ENCODE data around the gene ATL3. TPM values are rescaled to one million over a fixed set of nuclear protein-coding genes. Genes with fewer than 3 reads are reported as not detected.
A peak's percentile ranks its signal among the peaks of the same experiment; 100 is the strongest.
"Not testable (repeated sequence)": the region's sequence is repeated elsewhere in the genome, so short reads cannot be mapped to it uniquely, and the experiment has no call there.

The ATL3 gene
- total and polyA plus RNA-seq, 8 donors = 5.7 to 99.3 (median 23.7) TPM

DNA sequence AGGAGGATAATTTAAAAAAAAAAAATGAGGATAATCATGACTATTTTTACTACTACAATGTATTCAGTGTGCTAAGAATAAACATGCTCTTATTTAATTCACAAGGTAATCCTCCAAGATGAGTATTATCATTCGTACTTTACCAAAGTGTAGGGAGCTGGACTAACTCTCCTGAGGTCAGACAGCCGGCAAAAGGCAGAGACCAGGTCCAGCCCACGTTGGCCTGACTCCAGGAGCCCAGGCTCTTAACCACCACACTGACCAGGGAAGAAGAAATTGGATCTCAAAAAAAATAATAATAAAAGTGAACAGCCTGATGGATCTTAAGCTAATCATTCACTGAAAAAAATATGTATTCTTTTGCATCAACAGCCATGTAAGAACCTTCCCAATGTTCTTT, 82.2 kb downstream of the ATL3 start:
- peaks cover 0 to 8% (median 2%) of the 10 kb centered on the region in 4 donors for H3K4me1 ChIP-seq
- peaks cover 10 to 94% (median 83%) of the 10 kb centered on the region in 4 donors for H3K36me3 ChIP-seq
- H3K4me3 ChIP-seq = no peak overlapping the region
- DNase-seq = no peak
- 39 to 76% (median 49%) methylated on average over 3 of the region's 3 CpGs for WGBS, 5 donors
- no peaks in the 10 kb centered on the region for H3K27me3 ChIP-seq
- H3K9me3 ChIP-seq = no peaks in the 10 kb centered on the region
- no peak overlapping the region for H3K27ac ChIP-seq
- TF ChIP-seq EP300 (IDR thresholded peaks at IDR 0.05) (no peak), POLR2A (IDR thresholded peaks at IDR 0.05) (no peak), POLR2AphosphoS5 (IDR thresholded peaks at IDR 0.05) (no peak)
- TF ChIP-seq, protein P1, sequence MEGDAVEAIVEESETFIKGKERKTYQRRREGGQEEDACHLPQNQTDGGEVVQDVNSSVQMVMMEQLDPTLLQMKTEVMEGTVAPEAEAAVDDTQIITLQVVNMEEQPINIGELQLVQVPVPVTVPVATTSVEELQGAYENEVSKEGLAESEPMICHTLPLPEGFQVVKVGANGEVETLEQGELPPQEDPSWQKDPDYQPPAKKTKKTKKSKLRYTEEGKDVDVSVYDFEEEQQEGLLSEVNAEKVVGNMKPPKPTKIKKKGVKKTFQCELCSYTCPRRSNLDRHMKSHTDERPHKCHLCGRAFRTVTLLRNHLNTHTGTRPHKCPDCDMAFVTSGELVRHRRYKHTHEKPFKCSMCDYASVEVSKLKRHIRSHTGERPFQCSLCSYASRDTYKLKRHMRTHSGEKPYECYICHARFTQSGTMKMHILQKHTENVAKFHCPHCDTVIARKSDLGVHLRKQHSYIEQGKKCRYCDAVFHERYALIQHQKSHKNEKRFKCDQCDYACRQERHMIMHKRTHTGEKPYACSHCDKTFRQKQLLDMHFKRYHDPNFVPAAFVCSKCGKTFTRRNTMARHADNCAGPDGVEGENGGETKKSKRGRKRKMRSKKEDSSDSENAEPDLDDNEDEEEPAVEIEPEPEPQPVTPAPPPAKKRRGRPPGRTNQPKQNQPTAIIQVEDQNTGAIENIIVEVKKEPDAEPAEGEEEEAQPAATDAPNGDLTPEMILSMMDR (IDR thresholded peaks at IDR 0.05) = no peak
- intact Hi-C loops (cut with DNase I; ENCODE audit: low total_unique reads) = no loop called here

DNA sequence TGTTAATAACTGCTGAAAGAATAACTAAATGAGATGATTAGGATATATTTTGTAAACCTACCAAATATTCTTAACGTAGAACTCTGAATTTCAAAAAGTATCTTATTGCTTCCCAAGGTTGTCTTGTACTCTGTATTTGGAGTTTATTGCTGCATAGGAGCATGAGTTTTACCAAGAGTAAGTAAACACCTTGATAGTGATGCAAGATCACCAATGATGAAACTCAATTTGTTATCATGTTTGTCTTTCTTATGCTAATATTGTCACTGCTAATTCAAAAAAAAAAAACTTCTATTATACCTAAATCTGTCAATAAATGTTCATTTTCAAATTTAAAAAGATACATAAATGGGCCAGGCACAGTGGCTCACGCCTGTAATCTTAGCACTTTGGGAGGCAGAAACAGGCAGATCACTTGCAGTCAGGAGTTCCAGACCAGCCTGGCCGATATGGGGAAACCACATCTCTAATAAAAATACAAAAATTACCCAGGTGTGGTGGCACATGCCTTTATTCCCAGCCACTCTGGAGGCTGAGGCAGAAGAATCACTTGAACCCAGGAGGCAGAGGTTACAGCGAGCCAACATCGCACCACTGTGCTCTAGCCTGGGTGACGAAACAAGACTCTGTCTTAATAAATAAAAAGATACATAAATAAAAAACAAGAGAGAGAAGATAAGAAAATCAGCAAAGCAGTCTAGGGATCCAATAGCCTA, 84.6 kb downstream of the ATL3 start:
- 77 to 90% (median 85%) methylated on average over 6 of the region's 6 CpGs for WGBS, 5 donors
- Histone ChIP-seq H3K9me3 (peaks cover 0 to 7% (median 1%) of the 10 kb centered on the region in 4 donors), H3K4me1 (peaks cover 0 to 8% (median 2%) of the 10 kb centered on the region in 4 donors), H3K27me3 (no peaks in the 10 kb centered on the region), H3K27ac (no peak overlapping the region), H3K36me3 (peaks cover 6 to 90% (median 85%) of the 10 kb centered on the region in 4 donors), H3K4me3 (no peak overlapping the region)
- TF ChIP-seq POLR2AphosphoS5 (IDR thresholded peaks at IDR 0.05) (no peak), EP300 (IDR thresholded peaks at IDR 0.05) (no peak), POLR2A (IDR thresholded peaks at IDR 0.05) (no peak)
- TF ChIP-seq, protein P1 (IDR thresholded peaks at IDR 0.05) = no peak
- intact Hi-C loops (cut with DNase I; ENCODE audit: low total_unique reads) = no loop called here
- DNase-seq = no peak

DNA sequence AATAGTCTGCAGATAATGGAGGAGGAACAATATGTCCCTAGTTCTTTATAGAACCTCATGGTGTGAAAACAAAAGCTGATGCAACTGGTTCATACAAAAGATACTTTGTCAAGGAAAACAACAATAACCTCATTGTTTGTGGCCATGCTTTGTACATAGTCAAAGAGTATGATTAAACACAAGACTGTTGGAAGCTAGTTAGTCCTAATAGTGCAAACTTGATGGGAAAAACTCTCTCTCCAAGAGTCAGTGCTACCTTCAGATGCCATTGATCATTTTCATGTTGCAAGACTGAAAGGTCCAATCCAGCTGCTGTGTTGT, 87.9 kb downstream of the ATL3 start:
- no peak for TF ChIP-seq POLR2A (IDR thresholded peaks at IDR 0.05)
- TF ChIP-seq EP300 (IDR thresholded peaks at IDR 0.05) = no peak
- intact Hi-C loops (cut with DNase I; ENCODE audit: low total_unique reads) = no loop called here
- Histone ChIP-seq H3K4me3 (no peak overlapping the region), H3K36me3 (peaks cover 12 to 76% (median 74%) of the 10 kb centered on the region in 4 donors), H3K27me3 (no peaks in the 10 kb centered on the region), H3K27ac (peak overlapping the region in 1 of 5 donors; percentile 34), H3K4me1 (peaks cover 0 to 8% (median 2%) of the 10 kb centered on the region in 4 donors), H3K9me3 (peaks cover 8 to 28% (median 18%) of the 10 kb centered on the region in 4 donors)
- no peak for DNase-seq

DNA sequence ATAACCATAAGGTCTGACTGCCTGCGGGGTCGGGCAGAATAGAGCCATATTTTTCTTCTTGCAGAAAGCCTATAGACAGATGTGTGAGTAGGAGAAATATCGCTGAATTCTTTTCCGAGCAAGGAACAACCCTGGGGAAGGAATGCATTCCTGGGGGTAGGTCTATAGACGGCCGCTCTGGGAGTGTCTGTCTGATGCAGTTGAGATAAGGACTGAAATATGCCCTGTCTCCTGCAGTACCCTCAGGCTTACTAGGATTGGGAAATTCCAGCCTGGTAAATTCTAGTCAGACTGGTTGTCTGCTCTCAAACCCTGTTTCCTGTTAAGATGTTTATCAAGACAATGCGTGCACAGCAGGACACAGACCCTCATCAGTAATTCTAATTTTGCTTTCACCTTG, 90.0 kb downstream of the ATL3 start:
- H3K4me3 ChIP-seq; H3K27ac ChIP-seq; H3K4me1 ChIP-seq; DNase-seq; H3K27me3 ChIP-seq; intact Hi-C loops (cut with DNase I; ENCODE audit: low total_unique reads): not testable (repeated sequence)
- Histone ChIP-seq H3K9me3 (peaks cover 8 to 28% (median 18%) of the 10 kb centered on the region in 4 donors), H3K36me3 (peaks cover 12 to 57% (median 56%) of the 10 kb centered on the region in 4 donors)
- WGBS, 5 donors = 91 to 94% (median 91%) methylated on average over 7 of the region's 7 CpGs

DNA sequence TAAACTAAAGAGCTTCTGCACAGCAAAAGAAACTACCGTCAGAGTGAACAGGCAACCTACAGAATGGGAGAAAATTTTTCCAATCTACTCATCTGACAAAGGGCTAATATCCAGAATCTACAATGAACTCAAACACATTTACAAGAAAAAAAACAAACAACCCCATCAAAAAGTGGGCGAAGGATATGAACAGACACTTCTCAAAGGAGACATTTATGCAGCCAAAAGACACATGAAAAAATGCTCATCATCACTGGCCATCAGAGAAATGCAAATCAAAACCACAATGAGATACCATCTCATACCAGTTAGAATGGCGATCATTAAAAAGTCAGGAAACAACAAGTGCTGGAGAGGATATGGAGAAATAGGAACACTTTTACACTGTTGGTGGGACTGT, 92.3 kb downstream of the ATL3 start:
- WGBS, 5 donors = 83 to 100% (median 94%) methylated on average over 2 to 3 of the region's 3 CpGs
- H3K4me3 ChIP-seq; H3K27ac ChIP-seq; DNase-seq; H3K27me3 ChIP-seq; intact Hi-C loops (cut with DNase I; ENCODE audit: low total_unique reads): not testable (repeated sequence)
- Histone ChIP-seq H3K4me1 (peaks cover 5 to 22% (median 16%) of the 10 kb centered on the region in 4 donors), H3K9me3 (peaks cover 8 to 28% (median 18%) of the 10 kb centered on the region in 4 donors), H3K36me3 (peaks cover 6 to 41% (median 39%) of the 10 kb centered on the region in 4 donors)

All from stomach (tissue), 9 donors.